Astrocyte (in vitro differentiated cells and primary cell): Measurements from ENCODE around the gene IGSF1. TPM values are rescaled to one million over a fixed set of nuclear protein-coding genes. Genes with fewer than 3 reads are reported as not detected.

Experiments
- DNase-seq: peaks from one replicate; pipeline ENCODE4 v3.0.0-alpha.2; 2010; ENCODE audit warnings: low read depth
- FAIRE-seq: peaks from 2 replicates; lab custom pipeline; 2011; peaks lifted over from hg19 to GRCh38; lab: Jason Lieb, UNC
- H2AFZ ChIP-seq: 2 replicates; pipeline ENCODE4 v1.6.0; 2012; ENCODE audit warnings: low read depth, low read length, inconsistent platforms
- H3K27ac ChIP-seq: 2 replicates; pipeline ENCODE4 v1.5.1; 2011; ENCODE audit warnings: low read depth, low read length, inconsistent platforms
- H3K27me3 ChIP-seq: 2 replicates; pipeline ENCODE4 v1.6.0; 2011; ENCODE audit warnings: low read length, inconsistent platforms; ENCODE audit not compliant: insufficient read depth
- H3K36me3 ChIP-seq: 2 replicates; pipeline ENCODE4 v1.5.1; 2011; ENCODE audit warnings: low read length, inconsistent platforms; ENCODE audit not compliant: insufficient read depth
- H3K4me1 ChIP-seq: 2 replicates; pipeline ENCODE4 v1.5.1; 2011; ENCODE audit warnings: low read length, inconsistent platforms; ENCODE audit not compliant: insufficient read depth
- H3K4me2 ChIP-seq: 2 replicates; pipeline ENCODE4 v1.6.0; 2012; ENCODE audit warnings: low read length, inconsistent platforms
- H3K4me3 ChIP-seq: 2 replicates; pipeline ENCODE4 v1.5.1; 2011; ENCODE audit warnings: low read depth, mild to moderate bottlenecking, low read length, inconsistent platforms; ENCODE audit not compliant: insufficient read depth
- H3K79me2 ChIP-seq: 2 replicates; pipeline ENCODE4 v1.6.0; 2012; ENCODE audit warnings: mild to moderate bottlenecking, low read length, inconsistent platforms; ENCODE audit not compliant: insufficient read depth
- H3K9ac ChIP-seq: 2 replicates; pipeline ENCODE4 v1.6.0; 2012; ENCODE audit warnings: mild to moderate bottlenecking, low read length, inconsistent platforms
- H3K9me3 ChIP-seq: 2 replicates; pipeline ENCODE4 v1.5.1; 2012; ENCODE audit warnings: low read depth, mild to moderate bottlenecking, low read length, inconsistent platforms; ENCODE audit not compliant: insufficient read depth
- H4K20me1 ChIP-seq: 2 replicates; pipeline ENCODE4 v1.6.0; 2012; ENCODE audit warnings: low read length, inconsistent platforms; ENCODE audit not compliant: insufficient read depth
- H3K27ac Mint-ChIP-seq: one replicate; pipeline ENCODE4 v1.8.0; 2021; ENCODE audit warnings: mild to moderate bottlenecking, mixed read lengths; ENCODE audit not compliant: unreplicated experiment
- H3K27me3 Mint-ChIP-seq: one replicate; pipeline ENCODE4 v1.8.0; 2021; ENCODE audit warnings: low read depth, mixed read lengths; ENCODE audit not compliant: unreplicated experiment
- H3K36me3 Mint-ChIP-seq: one replicate; pipeline ENCODE4 v1.8.0; 2021; ENCODE audit warnings: low read depth, mixed read lengths; ENCODE audit not compliant: unreplicated experiment
- H3K4me1 Mint-ChIP-seq: one replicate; pipeline ENCODE4 v1.8.0; 2021; ENCODE audit warnings: low read depth, mixed read lengths; ENCODE audit not compliant: unreplicated experiment
- H3K4me3 Mint-ChIP-seq: one replicate; pipeline ENCODE4 v1.8.0; 2021; ENCODE audit warnings: mild to moderate bottlenecking, moderate library complexity, mixed read lengths; ENCODE audit not compliant: unreplicated experiment
- H3K9me3 Mint-ChIP-seq: one replicate; pipeline ENCODE4 v1.8.0; 2021; ENCODE audit warnings: mild to moderate bottlenecking, mixed read lengths; ENCODE audit not compliant: unreplicated experiment
- CTCF ChIP-seq: IDR thresholded peaks from 2 replicates; pipeline ENCODE4 v1.5.1; 2011; ENCODE audit warnings: low read depth, mild to moderate bottlenecking, inconsistent platforms, low read length, moderate library complexity; ENCODE audit not compliant: insufficient read depth
- EZH2 ChIP-seq: IDR thresholded peaks from 2 replicates; pipeline ENCODE4 v1.6.1; 2012; ENCODE audit warnings: mild to moderate bottlenecking, low read length, inconsistent platforms; ENCODE audit not compliant: insufficient read depth
- total RNA-seq: library from RNA; stranded (reverse); gene quantifications from 2 replicates; pipeline ENCODE4 v1.2.1, GENCODE V29; 2021

IGSF1 gene
- total RNA-seq, 1 donor from 2014 or later: 2.5 TPM

GRCh38 chrX:131273011-131273410 lies 16.1 kb downstream of the IGSF1 start:
- Histone ChIP-seq H2AFZ (no peak overlapping the region), H4K20me1 (no peaks in the 10 kb centered on the region), H3K27ac (no peak overlapping the region), H3K9me3 (no peaks in the 10 kb centered on the region), H3K9ac (no peak overlapping the region), H3K27me3 (no peaks in the 10 kb centered on the region), H3K4me2 (no peak overlapping the region), H3K4me1 (no peaks in the 10 kb centered on the region), H3K36me3 (no peaks in the 10 kb centered on the region), H3K79me2 (no peaks in the 10 kb centered on the region), H3K4me3 (no peak overlapping the region)
- Mint-ChIP-seq H3K27ac (no peak overlapping the region), H3K4me1 (no peaks in the 10 kb centered on the region), H3K36me3 (no peaks in the 10 kb centered on the region), H3K27me3 (peaks cover 11% of the 10 kb centered on the region), H3K4me3 (no peak overlapping the region), H3K9me3 (no peaks in the 10 kb centered on the region)
- FAIRE-seq (peak; percentile 66), DNase-seq (no peak)
- TF ChIP-seq CTCF: no peak
- TF ChIP-seq EZH2: no peak

DNA sequence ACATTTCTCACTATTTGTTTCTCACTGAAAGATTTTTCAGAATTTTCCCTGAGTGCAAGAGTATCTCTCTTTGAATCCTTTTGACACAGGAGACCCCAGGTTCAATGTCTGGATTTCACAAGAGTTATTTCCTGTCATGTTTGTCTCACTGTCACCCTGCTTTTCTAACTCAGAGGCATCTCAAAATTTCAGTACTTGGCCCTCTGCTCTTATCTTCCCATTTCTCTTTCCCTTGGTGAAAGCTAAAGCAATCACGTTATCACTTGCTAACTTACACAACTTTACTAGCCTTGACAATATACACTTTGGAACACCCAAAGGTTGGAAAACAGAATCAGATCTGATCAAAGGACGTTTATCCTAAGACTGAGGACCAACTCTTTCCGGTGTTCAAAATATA lies 17.3 kb downstream of the IGSF1 start:
- Histone ChIP-seq H3K36me3 (no peaks in the 10 kb centered on the region), H2AFZ (no peak overlapping the region), H3K4me1 (no peaks in the 10 kb centered on the region), H3K27me3 (no peaks in the 10 kb centered on the region), H3K79me2 (no peaks in the 10 kb centered on the region), H3K9ac (no peak overlapping the region), H4K20me1 (no peaks in the 10 kb centered on the region), H3K4me2 (no peak overlapping the region), H3K9me3 (no peaks in the 10 kb centered on the region), H3K27ac (no peak overlapping the region), H3K4me3 (no peak overlapping the region)
- Mint-ChIP-seq H3K27me3 (peaks cover 11% of the 10 kb centered on the region), H3K36me3 (no peaks in the 10 kb centered on the region), H3K27ac (no peak overlapping the region), H3K4me3 (no peak overlapping the region), H3K4me1 (no peaks in the 10 kb centered on the region), H3K9me3 (no peaks in the 10 kb centered on the region)
- DNase-seq: no peak
- no peak for FAIRE-seq
- TF ChIP-seq CTCF (no peak), EZH2 (no peak)

DNA sequence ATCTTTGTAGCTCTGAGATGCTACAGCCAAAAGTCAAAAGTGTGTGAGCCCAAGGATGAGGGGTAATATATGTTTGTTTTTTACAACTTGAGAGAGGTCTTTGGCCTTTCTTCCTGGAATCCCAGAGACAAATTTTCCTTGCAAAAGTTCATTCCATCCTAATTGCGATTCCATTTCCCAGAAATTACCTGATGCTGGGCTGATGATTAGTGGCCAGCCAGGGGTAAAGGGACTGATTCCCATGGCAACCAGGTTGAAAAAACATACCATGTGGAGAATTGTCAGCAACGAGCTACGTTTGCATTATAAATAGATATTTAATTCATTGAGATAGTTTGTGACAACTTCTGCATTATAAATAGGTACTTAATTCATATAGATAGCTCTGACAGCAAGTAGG lies 17.8 kb downstream of the IGSF1 start:
- no peak overlapping the region for H3K4me3 ChIP-seq
- H3K9me3 Mint-ChIP-seq: no peaks in the 10 kb centered on the region
- H3K9ac ChIP-seq: no peak overlapping the region
- no peak overlapping the region for H3K27ac Mint-ChIP-seq
- no peaks in the 10 kb centered on the region for H3K9me3 ChIP-seq
- no peaks in the 10 kb centered on the region for H3K4me1 Mint-ChIP-seq
- H4K20me1 ChIP-seq: no peaks in the 10 kb centered on the region
- no peak overlapping the region for H3K4me2 ChIP-seq
- H3K4me3 Mint-ChIP-seq: no peak overlapping the region
- FAIRE-seq (no peak), DNase-seq (no peak)
- no peaks in the 10 kb centered on the region for H3K4me1 ChIP-seq
- H3K36me3 ChIP-seq: no peaks in the 10 kb centered on the region
- H2AFZ ChIP-seq: no peak overlapping the region
- H3K27me3 Mint-ChIP-seq: peaks cover 11% of the 10 kb centered on the region
- TF ChIP-seq CTCF (no peak), EZH2 (no peak)
- H3K36me3 Mint-ChIP-seq: no peaks in the 10 kb centered on the region
- no peaks in the 10 kb centered on the region for H3K79me2 ChIP-seq
- H3K27ac ChIP-seq: no peak overlapping the region
- no peaks in the 10 kb centered on the region for H3K27me3 ChIP-seq
